ENCODE results near the gene IQSEC2.

DNA sequence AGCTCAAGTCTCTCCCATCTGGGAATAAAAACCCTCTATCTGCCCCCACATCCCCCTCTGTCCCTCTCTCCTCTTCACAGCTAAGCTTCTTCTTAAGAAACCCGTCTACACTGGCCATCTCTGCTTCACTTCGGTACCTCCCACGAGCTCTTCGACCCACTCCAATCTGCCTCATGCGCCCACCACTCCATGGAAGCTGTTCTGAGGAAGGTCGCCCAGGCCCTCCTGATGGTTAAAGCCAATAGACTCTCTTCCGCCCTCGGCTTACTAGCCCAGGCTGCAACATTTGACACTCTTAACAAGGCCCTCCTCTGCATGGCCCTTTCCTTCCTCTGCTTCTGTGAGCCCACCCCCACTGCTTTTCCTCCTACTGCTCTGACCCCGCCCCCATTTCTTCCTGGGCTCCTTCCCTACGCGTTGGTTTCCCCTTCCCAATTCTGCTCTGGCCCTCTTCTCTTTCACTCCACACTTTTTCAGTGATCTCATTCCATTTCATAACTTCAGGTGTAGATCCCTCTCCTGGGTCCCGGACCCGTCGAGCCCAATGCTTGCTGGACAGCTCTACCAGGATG lies 11.8 kb downstream of the IQSEC2 start:
- no peak for TF ChIP-seq CTCF (conservative IDR thresholded peaks at IDR 0.05 in 1 of 2, IDR thresholded peaks at IDR 0.05 in 1 of 2; ENCODE audit: extremely low read depth in 1 of 2, insufficient read depth in 1 of 2, low read depth in 1 of 2, low read length in 2 of 2)
- no peak for TF ChIP-seq EZH2 (IDR thresholded peaks at IDR 0.05; ENCODE audit: borderline replicate concordance, low read length)

Data from mammary epithelial cell (primary cell).